Upper lobe of right lung (tissue), 1 donor: ENCODE results near the gene SLC2A6. TPM values are rescaled to one million over a fixed set of nuclear protein-coding genes. Genes with fewer than 3 reads are reported as not detected.

Experiments
- ATAC-seq: fragments of 200-7000 bp; cut with Tn5 transposase; one replicate; pipeline ENCODE4 v1.9.1; 2020; ENCODE audit warnings: mild to moderate bottlenecking, moderate library complexity
- DNase-seq: peaks from one replicate; pipeline ENCODE4 v3.0.0-alpha.2; 2020
- H3K27ac ChIP-seq: fragments of 200-600 bp; one replicate; pipeline ENCODE4 v1.8.0; 2022
- H3K27me3 ChIP-seq: fragments of 200-600 bp; one replicate; pipeline ENCODE4 v1.8.0; 2022; ENCODE audit warnings: mild to moderate bottlenecking
- H3K36me3 ChIP-seq: fragments of 200-600 bp; one replicate; pipeline ENCODE4 v1.8.0; 2022
- H3K4me1 ChIP-seq: fragments of 200-600 bp; one replicate; pipeline ENCODE4 v1.8.0; 2022
- H3K4me3 ChIP-seq: fragments of 200-600 bp; one replicate; pipeline ENCODE4 v1.8.0; 2022; ENCODE audit warnings: mild to moderate bottlenecking
- H3K9me3 ChIP-seq: fragments of 200-600 bp; one replicate; pipeline ENCODE4 v1.8.0; 2022
- intact Hi-C: fragments of 100-400 bp; cut with DNase I; formaldehyde crosslinking; loops from one replicate; pipeline ENCODE4 v1.11.0; 2022
- total RNA-seq: library from RNA; stranded (reverse); fragmentation: NEBNext Ultra II Directional; extraction: Animal tissue kit (Norgen Biotek cat#: 25700); gene quantifications from one replicate; pipeline ENCODE4 v1.2.1, GENCODE V29; 2021
- TF ChIP-seq, protein P1 (sequence below): fragments of 200-600 bp; IDR thresholded peaks from one replicate; pipeline ENCODE4 v1.8.0; 2022; ENCODE audit warnings: antibody characterized with exemption
- donor health status: DM: no; HTN: yes; CAD: no; lungs with severe emphysema.

The SLC2A6 gene
- total RNA-seq, 1 donor from 2014 or later, result 11.4 TPM

GRCh38 chr9:133516961-133517350 is 38.1 kb upstream of the SLC2A6 start:
- intact Hi-C loops, result no loop called here
- DNase-seq, result no peak
- Histone ChIP-seq H3K36me3 (no peaks in the 10 kb centered on the region), H3K4me3 (no peak overlapping the region), H3K9me3 (no peaks in the 10 kb centered on the region), H3K4me1 (peaks cover 9% of the 10 kb centered on the region), H3K27ac (no peak overlapping the region), H3K27me3 (peaks cover 4% of the 10 kb centered on the region)
- ATAC-seq, result no peak
- TF ChIP-seq, protein P1, sequence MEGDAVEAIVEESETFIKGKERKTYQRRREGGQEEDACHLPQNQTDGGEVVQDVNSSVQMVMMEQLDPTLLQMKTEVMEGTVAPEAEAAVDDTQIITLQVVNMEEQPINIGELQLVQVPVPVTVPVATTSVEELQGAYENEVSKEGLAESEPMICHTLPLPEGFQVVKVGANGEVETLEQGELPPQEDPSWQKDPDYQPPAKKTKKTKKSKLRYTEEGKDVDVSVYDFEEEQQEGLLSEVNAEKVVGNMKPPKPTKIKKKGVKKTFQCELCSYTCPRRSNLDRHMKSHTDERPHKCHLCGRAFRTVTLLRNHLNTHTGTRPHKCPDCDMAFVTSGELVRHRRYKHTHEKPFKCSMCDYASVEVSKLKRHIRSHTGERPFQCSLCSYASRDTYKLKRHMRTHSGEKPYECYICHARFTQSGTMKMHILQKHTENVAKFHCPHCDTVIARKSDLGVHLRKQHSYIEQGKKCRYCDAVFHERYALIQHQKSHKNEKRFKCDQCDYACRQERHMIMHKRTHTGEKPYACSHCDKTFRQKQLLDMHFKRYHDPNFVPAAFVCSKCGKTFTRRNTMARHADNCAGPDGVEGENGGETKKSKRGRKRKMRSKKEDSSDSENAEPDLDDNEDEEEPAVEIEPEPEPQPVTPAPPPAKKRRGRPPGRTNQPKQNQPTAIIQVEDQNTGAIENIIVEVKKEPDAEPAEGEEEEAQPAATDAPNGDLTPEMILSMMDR, result no peak

GRCh38 chr9:133516256-133516960 is 37.5 kb upstream of the SLC2A6 start:
- TF ChIP-seq, protein P1, result no peak
- Histone ChIP-seq H3K4me3 (no peak overlapping the region), H3K27ac (no peak overlapping the region), H3K9me3 (no peaks in the 10 kb centered on the region), H3K27me3 (peaks cover 4% of the 10 kb centered on the region), H3K36me3 (no peaks in the 10 kb centered on the region), H3K4me1 (peaks cover 9% of the 10 kb centered on the region)
- DNase-seq, result no peak
- ATAC-seq, result no peak
- intact Hi-C loops, result no loop called here

DNA sequence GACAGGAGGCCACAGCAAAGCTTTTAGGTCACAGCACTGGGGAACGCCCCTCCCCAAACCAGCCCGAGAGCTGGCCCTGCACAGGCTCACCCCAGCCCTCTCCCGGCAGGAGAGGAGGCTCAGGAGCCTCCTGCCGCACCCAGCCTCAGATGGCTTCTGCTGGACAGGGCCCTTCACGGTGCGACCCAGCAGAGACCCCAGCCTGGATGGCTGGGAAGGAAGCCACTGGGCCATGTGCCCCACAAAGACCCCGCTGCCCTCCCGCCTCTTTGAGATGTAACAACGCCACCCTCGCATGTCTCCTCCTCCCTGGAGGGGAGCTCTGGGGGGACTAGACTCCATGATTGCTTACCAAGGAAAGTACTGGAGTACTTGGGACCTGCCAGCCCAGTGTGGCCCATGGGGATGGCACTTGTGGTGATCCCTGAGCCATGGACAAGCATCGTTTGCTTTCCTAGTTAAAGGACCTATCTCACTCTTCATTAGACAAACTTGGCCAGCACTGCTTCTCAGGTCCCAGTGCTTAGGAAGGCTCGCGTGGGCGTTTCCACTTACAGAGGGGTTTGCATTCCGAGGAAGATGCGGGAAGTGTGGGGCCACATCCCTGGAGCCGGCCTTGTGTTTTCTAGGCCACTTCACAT is 36.8 kb upstream of the SLC2A6 start:
- Histone ChIP-seq H3K27ac (no peak overlapping the region), H3K27me3 (peaks cover 4% of the 10 kb centered on the region), H3K4me3 (no peak overlapping the region), H3K36me3 (no peaks in the 10 kb centered on the region), H3K9me3 (no peaks in the 10 kb centered on the region), H3K4me1 (peaks cover 9% of the 10 kb centered on the region)
- TF ChIP-seq, protein P1, result no peak
- DNase-seq (no peak), ATAC-seq (no peak)
- intact Hi-C loops, result no loop called here

DNA sequence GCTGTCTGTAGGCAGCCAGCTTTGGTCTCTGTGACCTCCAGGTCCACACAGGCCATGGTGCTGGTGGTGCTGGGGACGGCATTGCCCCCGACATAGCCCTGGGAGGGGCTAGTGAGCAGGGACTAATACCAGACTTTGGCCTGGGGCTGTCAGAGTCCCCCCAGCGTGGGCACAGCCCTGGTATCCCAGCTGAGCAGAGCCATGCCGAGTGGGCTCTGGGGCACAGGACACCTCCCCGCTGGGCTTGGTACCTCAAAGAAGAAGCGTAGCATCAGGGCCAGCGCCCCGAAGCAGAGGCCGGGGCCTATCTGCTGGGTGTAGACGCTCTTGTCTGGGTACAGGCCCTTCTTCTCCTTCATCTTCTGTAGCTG is 36.3 kb upstream of the SLC2A6 start:
- H3K9me3 ChIP-seq, result no peaks in the 10 kb centered on the region
- no peak for DNase-seq
- H3K4me1 ChIP-seq, result peaks cover 9% of the 10 kb centered on the region
- TF ChIP-seq, protein P1, result no peak
- no peak overlapping the region for H3K27ac ChIP-seq
- no peak for ATAC-seq
- peaks cover 4% of the 10 kb centered on the region for H3K27me3 ChIP-seq
- intact Hi-C loops, result no loop called here
- H3K36me3 ChIP-seq, result no peaks in the 10 kb centered on the region
- no peak overlapping the region for H3K4me3 ChIP-seq

DNA sequence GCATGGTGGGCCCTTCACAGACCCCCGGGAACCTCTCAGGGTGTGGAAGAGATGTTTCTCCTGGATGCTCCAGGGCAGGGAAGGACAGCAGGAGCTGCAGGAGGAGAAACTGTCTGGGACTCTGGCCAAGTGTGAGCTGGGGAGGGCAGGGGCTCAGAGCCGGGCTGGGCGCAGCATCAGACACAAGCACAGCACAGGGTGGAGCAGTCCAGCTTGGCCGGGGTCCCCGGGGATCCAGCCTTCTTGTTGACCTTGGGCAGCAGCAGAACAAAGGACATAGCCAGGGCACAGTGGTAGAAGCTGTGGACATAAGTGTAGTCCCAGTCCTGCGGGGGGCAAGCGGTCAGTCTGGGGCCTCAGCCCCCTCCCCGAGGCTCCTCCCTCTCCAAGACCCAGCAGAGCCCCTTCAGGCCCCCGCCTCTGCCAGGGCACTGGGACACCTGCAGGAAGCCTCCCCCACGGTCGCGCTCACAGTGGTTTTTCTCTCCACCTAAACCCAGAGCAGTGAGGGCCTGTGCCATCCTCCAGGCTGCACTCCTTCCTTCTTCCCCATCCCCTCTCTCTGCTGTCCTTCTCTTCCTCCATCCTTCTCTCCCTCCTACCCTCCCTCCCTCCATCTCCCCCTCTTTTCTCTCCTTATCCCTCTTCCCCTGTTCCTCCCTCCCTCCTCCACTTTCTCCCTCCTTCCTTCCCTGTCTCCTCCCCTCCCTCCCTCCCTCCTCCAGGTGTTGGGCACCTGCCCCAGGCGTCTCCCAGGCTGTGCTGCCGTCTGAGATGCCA is 35.8 kb upstream of the SLC2A6 start:
- no peak for ATAC-seq
- DNase-seq, result no peak
- intact Hi-C loops, result no loop called here
- Histone ChIP-seq H3K36me3 (no peaks in the 10 kb centered on the region), H3K9me3 (no peaks in the 10 kb centered on the region), H3K4me1 (peaks cover 13% of the 10 kb centered on the region), H3K27ac (peak overlapping the region; percentile 42), H3K27me3 (peaks cover 4% of the 10 kb centered on the region), H3K4me3 (no peak overlapping the region)
- TF ChIP-seq, protein P1, result no peak
